ENCODE measurements around the gene MRPS33.
A peak's percentile ranks its signal among the peaks of the same experiment; 100 is the strongest.

DNA sequence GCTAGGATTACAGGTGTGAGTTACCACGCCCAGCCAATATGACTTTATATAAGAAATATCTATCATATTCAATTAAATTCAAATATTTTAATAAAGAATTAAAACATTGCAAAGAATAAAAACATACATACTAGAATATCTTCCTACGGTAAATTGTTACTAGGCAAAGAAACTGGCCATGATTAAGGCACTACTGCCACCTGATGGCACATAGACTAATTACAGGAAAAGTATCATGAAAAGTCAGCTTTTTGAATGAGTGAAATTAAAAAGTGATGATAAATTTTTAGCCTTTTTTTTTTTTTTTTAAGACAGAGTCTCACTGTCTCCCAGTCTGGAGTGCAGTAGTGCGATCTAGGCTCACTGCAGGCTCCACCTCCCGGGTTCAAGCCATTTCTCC is 30.9 kb downstream of the MRPS33 start:
- no peak for TF ChIP-seq POLR2A (IDR thresholded peaks at IDR 0.05)
- TF ChIP-seq, protein P1, sequence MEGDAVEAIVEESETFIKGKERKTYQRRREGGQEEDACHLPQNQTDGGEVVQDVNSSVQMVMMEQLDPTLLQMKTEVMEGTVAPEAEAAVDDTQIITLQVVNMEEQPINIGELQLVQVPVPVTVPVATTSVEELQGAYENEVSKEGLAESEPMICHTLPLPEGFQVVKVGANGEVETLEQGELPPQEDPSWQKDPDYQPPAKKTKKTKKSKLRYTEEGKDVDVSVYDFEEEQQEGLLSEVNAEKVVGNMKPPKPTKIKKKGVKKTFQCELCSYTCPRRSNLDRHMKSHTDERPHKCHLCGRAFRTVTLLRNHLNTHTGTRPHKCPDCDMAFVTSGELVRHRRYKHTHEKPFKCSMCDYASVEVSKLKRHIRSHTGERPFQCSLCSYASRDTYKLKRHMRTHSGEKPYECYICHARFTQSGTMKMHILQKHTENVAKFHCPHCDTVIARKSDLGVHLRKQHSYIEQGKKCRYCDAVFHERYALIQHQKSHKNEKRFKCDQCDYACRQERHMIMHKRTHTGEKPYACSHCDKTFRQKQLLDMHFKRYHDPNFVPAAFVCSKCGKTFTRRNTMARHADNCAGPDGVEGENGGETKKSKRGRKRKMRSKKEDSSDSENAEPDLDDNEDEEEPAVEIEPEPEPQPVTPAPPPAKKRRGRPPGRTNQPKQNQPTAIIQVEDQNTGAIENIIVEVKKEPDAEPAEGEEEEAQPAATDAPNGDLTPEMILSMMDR (IDR thresholded peaks at IDR 0.05) = peak in 3 of 7 experiments; percentile 17 to 31 (median 24)
